ENCODE data around the gene MAGEA2.
"Not testable (repeated sequence)": the region's sequence is repeated elsewhere in the genome, so short reads cannot be mapped to it uniquely, and the experiment has no call there.

MAGEA2 gene

DNA sequence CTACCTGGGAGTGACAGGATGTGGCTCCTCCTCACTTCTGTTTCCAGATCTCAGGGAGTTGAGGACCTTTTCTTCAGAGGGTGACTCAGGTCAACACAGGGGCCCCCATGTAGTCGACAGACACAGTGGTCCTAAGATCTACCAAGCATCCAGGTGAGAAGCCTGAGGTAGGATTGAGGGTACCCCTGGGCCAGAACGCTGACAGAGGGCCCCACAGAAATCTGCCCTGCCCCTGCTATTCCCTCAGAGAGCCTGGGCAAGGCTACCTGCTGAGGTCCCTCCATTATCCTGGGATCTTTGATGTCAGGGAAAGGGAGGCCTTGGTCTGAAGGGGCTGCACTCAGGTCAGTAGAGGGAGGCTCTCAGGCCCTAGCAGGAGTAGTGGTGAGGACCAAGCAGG, 18.5 kb downstream of the MAGEA2 start:
- DNase-seq (ENCODE audit: insufficient read length, low spot score) (no peak), FAIRE-seq (no peak)
- TF ChIP-seq PAX5 (IDR thresholded peaks at IDR 0.05; ENCODE audit: insufficient read depth, low read length, severe bottlenecking) = no peak
- no peak for TF ChIP-seq POU2F2 (IDR thresholded peaks at IDR 0.05; ENCODE audit: low read depth, low read length)
- no peak for TF ChIP-seq POLR2A (IDR thresholded peaks at IDR 0.05; ENCODE audit: low read depth, low read length)
- no peak for TF ChIP-seq SPI1 (IDR thresholded peaks at IDR 0.05; ENCODE audit: low read depth, low read length)
- TF ChIP-seq POLR2AphosphoS5 (IDR thresholded peaks at IDR 0.05; ENCODE audit: low read depth, low read length) = no peak
- TF ChIP-seq TAF1 (IDR thresholded peaks at IDR 0.05; ENCODE audit: low read depth, low read length) = no peak

DNA sequence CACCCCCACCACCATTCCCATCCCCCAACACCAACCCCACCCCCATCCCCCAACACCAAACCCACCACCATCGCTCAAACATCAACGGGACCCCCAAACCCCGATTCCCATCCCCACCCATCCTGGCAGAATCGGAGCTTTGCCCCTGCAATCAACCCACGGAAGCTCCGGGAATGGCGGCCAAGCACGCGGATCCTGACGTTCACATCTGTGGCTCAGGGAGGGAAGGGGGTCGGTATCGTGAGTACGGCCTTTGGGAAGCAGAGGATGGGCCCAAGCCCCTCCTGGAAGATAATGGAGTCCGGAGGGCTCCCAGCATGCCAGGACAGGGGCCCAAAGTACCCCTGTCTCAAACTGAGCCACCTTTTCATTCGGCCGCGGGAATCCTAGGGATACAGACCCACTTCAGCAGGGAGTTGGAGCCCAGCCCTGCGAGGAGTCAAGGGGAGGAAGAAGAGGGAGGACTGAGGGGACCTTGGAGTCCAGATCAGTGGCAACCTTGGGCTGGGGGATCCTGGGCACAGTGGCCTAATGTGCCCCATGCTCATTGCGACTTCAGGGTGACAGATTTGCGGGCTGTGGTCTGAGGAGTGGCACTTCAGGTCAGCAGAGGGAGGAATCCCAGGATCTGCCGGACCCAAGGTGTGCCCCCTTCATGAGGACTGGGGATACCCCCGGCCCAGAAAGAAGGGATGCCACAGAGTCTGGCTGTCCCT, 19.3 kb downstream of the MAGEA2 start:
- FAIRE-seq; DNase-seq (ENCODE audit: insufficient read length, low spot score): not testable (repeated sequence)

DNA sequence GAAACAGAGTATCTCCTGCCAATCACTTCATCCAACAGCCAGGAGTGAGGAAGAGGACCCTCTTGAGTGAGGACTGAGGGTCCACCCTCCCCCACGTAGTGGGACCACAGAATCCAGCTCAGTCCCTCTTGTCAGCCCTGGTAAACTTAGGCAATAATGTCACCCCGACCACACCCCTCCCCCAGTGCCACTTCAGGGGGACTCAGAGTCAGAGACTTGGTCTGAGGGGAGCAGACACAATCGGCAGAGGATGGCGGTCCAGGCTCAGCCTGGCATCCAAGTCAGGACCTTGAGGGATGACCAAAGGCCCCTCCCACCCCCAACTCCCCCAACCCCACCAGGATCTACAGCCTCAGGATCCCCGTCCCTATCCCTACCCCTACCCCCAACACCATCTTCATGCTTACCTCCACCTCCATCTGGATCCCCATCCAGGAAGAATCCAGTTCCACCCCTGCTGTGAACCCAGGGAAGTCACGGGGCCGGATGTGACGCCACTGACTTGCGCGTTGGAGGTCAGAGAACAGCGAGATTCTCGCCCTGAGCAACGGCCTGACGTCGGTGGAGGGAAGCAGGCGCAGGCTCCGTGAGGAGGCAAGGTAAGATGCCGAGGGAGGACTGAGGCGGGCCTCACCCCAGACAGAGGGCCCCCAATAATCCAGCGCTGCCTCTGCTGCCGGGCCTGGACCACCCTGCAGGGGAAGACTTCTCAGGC, 20.2 kb downstream of the MAGEA2 start, which contains the start of the genes CSAG1 and MAGEA12:
Gene CSAG1, minus strand, starts transcription at position 461 of the 715 bp plus-strand sequence. CDS start 1,261 bp downstream, outside the sequence.
Gene MAGEA12, plus strand, starts transcription at position 497 of the 715 bp plus-strand sequence. CDS start 2,405 bp downstream, outside the sequence.
- FAIRE-seq (no peak), DNase-seq (ENCODE audit: insufficient read length, low spot score) (no peak)
- TF ChIP-seq TAF1 (IDR thresholded peaks at IDR 0.05; ENCODE audit: low read depth, low read length) = no peak
- no peak for TF ChIP-seq POU2F2 (IDR thresholded peaks at IDR 0.05; ENCODE audit: low read depth, low read length)
- TF ChIP-seq PAX5 (IDR thresholded peaks at IDR 0.05; ENCODE audit: insufficient read depth, low read length, severe bottlenecking) = no peak
- no peak for TF ChIP-seq SPI1 (IDR thresholded peaks at IDR 0.05; ENCODE audit: low read depth, low read length)

DNA sequence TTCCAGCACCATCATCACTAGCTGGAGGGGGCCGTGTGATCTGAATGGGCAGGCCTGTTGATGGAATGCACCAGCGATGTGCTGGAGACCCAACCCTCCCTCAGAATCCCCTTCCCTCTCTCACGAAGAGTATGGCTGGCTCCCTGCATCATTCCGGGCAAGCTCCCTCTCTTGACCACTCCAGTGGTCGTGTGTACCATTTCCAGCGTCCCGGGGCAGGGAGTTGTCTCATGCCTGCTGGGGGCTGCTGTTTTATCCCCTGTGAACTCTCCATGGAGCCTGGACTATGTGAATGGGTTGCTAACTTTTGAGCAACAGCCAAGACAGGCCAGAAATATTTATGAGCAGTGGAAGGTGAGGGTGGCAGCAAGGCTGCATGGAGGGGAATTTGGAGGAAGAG, 28.2 kb downstream of the MAGEA2 start:
- DNase-seq (ENCODE audit: insufficient read length, low spot score) (no peak), FAIRE-seq (no peak)
- TF ChIP-seq SPI1 (IDR thresholded peaks at IDR 0.05; ENCODE audit: low read depth, low read length) (no peak), PAX5 (IDR thresholded peaks at IDR 0.05; ENCODE audit: insufficient read depth, low read length, severe bottlenecking) (no peak), TAF1 (IDR thresholded peaks at IDR 0.05; ENCODE audit: low read depth, low read length) (no peak), POU2F2 (IDR thresholded peaks at IDR 0.05; ENCODE audit: low read depth, low read length) (no peak)

DNA sequence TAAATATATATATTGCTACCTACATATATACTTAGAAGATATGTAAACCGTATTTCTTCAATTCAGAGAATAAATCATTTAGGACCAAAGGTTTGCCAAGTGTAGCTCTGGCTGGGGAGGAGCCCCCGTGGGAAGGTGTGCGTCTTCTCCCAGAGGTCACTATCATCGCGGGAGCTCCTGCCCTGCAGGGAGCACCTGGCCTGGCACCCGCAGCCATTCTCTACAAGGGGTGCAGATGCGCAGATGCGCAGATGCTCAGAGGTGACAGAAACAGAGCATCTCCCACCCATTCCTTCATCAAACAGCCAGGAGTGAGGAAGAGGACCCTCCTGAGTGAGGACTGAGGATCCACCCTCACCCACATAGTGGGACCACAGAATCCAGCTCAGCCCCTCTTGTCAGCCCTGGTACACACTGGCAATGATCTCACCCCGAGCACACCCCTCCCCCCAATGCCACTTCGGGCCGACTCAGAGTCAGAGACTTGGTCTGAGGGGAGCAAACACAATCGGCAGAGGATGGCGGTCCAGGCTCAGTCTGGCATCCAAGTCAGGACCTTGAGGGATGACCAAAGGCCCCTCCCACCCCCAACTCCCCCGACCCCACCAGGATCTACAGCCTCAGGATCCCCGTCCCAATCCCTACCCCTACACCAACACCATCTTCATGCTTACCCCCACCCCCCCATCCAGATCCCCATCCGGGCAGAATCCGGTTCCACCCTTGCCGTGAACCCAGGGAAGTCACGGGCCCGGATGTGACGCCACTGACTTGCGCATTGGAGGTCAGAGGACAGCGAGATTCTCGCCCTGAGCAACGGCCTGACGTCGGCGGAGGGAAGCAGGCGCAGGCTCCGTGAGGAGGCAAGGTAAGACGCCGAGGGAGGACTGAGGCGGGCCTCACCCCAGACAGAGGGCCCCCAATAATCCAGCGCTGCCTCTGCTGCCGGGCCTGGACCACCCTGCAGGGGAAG, 39.5 kb downstream of the MAGEA2 start, which contains the start of gene MAGEA2B:
Gene MAGEA2B, plus strand, starts transcription at position 814 of the 973 bp plus-strand sequence. CDS start 2,479 bp downstream, outside the sequence.
- DNase-seq (ENCODE audit: insufficient read length, low spot score) = not testable (repeated sequence)
- peak; percentile 13 for FAIRE-seq

DNA sequence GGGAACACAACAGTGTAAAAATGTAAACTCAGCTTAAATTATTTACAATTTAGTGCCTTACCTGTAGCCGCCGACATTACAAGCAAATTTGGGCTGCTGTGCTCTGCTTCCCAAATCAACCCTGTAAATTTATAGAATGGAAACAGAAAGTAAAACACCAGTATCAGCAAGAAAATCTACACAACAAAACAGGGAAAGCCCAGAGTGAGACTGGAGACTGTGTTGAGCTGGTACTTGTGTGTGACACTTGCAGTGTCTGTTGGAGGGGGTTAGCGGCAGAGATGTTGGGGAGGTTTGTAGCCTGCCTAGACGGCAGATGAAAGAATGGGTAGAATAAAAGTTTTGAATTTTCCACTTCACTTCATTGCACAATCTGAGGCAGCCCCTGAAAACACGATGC, 40.4 kb downstream of the MAGEA2 start:
- not testable (repeated sequence) for DNase-seq (ENCODE audit: insufficient read length, low spot score)
- peak; percentile 93 for FAIRE-seq

DNA sequence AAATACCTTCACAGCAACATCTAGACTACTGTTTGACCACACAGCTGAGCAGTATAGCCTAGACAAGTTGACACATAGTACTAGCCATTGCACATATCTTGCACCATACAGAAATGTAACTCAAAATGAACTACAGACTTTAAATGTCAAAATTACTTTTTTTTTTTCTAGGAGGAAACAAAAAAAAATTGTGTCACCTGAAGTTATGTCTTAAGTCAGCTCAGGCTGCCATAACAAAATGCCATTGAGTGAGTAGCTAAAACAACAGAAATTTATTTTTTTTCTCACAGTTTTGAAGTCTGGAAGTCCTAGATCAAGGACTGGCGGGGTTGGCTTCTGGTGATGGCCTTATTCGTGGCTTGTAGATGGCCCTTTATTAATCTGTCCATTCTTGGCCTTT, 44.5 kb downstream of the MAGEA2 start, which contains the start of gene CSAG2:
Gene CSAG2, minus strand, starts transcription at position 101 of the 400 bp plus-strand sequence. CDS start 161 bp downstream, outside the sequence.
- not testable (repeated sequence) for DNase-seq (ENCODE audit: insufficient read length, low spot score); FAIRE-seq

DNA sequence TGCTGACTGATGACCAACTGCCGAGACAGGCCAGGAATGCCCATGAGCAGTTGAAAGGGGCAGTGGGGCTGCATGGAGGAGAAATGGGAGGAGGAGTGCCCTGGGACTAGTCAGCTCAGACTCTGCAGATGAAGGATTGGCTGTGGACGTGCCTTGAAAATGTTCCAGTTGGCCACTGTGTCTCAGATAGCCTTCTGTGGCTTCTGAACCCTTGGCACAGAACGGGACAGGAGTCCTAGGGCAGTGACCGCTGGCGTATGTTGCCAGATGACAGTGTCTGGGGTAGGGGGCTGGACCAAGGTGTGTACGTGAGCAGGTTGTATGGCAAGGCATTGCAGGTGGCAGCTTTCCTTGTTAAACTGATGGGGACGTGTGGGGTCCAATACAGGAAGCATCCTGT, 47.1 kb downstream of the MAGEA2 start:
- not testable (repeated sequence) for FAIRE-seq; DNase-seq (ENCODE audit: insufficient read length, low spot score)

DNA sequence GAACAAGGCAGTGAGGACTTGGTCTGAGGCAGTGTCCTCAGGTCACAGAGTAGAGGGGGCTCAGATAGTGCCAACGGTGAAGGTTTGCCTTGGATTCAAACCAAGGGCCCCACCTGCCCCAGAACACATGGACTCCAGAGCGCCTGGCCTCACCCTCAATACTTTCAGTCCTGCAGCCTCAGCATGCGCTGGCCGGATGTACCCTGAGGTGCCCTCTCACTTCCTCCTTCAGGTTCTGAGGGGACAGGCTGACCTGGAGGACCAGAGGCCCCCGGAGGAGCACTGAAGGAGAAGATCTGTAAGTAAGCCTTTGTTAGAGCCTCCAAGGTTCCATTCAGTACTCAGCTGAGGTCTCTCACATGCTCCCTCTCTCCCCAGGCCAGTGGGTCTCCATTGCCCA, 53.3 kb downstream of the MAGEA2 start:
- FAIRE-seq; DNase-seq (ENCODE audit: insufficient read length, low spot score): not testable (repeated sequence)

Data from GM12891 (cell line).